ENCODE data around the gene AHDC1.
A peak's percentile ranks its signal among the peaks of the same experiment; 100 is the strongest.

Gene AHDC1

DNA sequence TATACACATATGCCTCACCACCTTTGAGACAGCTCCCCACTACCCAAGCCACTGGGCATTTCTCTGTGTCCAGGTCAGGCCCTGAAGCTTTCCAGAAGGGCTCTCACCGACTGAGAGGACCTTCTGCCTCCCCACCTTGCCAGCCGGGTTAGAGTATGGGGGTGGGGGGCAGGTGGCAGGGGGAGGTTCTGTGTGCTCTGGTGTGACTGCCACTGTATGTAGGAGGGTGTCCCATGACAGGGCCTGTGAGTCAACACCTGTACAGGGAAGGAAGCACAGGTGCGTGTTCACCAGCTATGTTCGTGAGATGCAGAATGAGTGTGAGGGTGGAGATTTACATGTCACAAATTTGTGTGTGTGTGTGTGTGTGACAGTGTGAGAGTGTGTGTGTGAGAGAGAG lies 7.0 kb downstream of the AHDC1 start:
- no peak for DNase-seq

DNA sequence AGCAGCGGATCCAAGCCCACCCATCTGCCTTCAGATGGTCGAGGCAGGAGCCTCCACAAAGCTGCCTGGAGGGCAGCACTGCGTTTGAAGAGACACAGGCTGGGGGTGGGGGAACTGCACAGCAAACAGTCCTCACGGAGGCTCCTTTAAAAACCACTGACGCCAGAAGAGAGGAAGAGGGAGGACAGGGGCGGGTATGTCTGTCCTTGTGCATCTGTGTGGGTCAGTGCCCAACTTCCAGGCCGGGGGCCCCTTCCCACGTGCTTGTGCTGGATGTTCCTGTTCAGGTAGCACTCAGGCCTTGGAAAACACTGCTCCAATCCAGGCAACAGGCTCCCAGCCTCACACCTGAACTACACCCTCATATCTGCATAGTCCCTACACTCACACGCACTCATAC lies 7.7 kb downstream of the AHDC1 start:
- no peak for DNase-seq

DNA sequence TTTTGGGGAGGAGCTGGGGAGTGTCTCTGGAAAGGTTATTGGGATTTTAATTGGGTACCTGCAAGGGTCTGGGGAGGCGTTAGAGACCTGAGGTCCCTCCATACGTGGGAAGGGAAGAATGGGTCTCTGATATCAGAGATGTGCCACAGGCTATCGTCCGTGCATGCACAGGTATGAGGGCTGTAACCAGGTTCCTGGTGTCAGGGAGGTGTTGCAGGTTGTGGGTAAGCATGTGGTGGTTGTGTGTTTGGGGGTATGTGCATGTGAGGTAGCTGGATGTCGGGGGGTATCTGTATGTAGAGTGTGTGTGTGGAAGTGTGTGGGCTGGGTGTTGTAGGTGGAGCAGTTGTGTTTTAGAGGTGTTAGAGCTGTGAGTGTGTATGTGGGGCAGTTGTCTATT lies 8.3 kb downstream of the AHDC1 start:
- DNase-seq, result no peak

DNA sequence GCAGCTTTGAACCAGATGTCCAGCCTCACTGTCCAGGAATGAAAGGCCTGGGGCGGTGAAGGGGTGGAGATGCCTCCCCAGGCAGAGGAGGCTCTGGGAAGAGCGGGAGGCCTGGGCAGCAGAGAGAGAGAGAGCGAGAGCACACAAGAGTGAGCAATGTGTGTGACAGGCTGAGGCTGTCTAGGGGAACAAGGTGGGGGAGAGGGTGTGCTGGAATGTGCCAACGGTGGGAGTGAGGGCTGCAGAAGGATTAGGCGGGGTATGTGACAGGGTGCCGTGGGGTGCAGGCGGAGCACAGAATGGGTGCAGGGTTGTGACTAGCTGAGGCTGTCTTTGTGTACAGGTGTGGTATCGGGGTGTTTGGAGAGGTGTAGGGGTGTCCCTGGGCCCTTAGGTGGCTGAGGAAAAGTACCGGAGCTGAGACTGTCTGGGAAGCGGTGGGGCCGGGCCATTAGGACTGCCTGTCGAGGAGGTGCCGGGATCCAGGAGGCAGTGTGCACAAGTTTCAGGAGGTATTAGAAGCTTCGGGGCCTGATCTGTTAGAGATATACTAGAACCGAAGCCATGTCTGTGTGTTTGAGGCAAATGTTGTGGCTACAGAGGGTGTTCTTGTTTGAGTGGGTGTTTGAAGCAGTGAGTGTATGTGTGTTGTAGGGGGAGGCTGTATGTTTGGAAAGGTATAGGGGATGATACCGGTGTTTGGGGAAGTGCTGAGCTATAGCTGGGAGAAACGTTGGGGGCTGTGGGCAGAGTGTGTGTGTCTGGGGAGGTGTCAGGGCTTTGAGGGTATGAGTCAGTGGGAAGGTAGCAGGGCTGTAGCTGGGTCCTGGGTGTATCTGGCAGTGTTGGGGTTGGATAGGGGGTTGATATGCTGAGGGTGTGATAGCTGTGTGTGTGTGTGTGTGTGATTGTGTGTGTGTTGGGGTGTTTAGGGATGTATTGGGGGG lies 9.1 kb downstream of the AHDC1 start:
- no peak for DNase-seq

DNA sequence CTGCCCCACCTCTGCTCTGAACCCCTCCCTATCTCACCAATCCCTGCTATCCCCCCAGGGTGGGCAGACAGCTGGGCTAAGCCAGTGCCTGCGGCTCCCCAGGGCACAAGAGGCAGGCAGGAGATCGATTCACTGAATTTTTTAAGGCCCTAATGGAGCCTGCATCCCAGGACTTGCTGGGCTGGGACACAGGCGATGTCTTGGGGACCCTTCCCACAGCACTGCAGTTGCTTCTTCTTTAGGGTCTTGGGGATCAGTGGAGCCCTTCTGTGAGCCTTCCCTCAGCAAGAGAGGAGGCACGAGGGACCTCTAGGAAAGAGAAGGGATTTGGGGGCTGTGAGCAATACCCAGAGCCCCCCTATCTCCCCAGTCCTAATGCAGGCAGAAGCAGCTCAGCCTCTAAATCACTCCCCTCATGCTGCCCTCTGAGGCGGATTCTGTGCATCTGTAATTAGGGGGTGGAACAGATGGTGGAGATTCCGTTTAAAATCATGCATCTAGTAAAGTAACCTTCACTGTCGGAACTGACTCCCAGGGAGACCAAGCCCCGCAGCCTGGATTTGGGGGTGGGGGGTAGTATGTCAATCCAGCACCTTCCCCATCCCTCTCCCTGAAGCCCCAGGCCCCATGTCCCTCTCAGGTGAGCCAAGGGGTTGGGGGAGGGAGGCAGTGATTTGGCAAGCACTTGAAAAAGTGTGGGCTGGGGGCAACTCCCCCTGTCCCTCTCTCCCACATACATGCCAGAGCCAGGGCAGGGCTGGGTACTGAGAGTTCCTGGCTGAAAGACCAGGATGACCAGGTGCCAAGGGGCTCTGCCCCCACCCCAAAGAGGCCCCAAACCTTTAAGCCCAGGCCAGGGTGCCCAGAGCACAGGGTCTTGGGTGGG lies 10.0 kb downstream of the AHDC1 start:
- no peak for DNase-seq

DNA sequence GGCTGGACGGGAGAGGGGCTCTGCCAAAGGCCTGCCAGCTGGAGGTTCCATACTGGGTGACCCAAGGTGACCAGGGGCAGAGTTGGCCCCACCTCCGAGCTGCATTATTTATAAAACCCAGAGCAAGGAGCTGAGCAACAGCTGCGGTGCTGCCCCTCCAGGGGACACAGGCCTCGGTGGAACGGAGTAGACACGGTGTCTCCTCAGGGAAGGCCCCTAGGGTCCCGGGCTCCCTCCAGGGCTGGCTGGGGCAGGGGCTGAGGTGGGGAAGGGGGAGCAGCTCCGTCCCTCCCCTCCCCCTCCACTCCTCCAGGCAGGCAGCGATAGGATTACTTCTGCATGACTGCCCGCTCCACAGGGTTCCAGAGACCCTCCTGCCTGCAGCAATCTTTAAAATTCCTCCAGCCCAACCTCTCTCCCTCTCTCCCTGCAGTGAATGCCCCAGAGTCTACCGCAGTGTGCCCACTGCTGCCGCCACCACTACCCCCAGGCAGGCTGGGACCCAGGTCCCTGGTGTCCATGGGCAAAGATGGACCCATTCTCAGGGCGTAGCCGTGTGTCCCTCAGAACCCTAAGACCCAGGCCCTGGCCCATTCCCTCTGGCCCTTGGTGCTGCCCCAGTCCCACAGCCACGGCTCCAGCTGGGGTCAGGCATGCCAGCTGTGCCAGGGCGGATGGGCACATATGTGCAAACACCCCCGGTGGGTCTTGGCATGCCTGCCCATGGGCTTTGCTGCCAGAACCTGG lies 10.8 kb downstream of the AHDC1 start:
- DNase-seq, result no peak

DNA sequence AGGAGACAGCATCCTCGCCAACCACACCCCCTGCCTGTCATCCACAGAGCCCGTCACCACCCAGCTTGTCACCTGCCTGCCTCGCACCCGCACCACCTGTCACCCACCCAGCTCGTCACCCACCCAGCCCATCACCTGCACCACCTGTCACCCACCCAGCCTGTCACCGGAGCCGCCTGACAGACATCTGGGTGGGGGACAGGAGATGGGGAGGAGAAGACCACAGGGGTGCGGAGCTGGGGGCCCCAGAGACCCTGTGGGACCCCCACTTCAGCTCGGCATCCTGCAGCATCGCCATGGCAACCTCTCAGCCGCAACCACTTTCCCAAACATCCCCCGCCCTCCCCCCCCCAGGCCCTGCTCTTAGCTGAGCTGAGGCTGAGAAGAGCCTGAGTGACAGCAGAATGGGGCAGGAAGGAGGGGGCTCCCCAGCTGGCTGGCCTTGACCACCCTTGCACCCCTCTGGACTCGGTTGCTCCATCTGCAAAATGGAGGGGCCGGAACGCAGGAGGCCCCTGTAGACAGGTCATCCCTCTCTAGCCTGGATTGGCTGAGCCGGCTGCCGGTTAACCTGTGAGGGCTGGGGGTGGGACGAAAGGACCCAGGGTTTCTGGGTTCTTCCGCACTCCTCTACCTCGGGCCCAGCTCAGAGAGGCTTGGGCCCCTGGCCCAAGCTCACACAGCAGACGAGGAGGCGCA lies 11.6 kb downstream of the AHDC1 start:
- no peak for DNase-seq

DNA sequence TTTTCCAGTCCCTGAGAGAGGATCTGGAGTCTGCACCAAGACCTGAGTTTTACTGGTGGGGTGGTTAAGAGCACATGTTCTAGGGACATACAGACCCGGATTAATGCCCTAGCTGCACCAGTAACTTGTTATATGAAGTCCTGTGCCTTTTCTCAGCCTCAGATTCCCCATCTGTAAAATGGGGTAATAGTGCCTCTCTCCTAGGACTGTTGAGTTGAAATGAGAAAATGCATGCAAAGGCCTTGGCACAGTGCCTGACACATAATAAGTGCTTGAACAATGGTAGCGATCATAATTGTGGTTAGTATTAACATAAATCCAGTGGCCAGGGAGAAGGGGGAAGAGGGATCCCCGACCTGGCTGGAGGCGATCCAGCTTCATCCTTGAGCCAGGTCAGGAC lies 12.3 kb downstream of the AHDC1 start:
- DNase-seq, result no peak

DNA sequence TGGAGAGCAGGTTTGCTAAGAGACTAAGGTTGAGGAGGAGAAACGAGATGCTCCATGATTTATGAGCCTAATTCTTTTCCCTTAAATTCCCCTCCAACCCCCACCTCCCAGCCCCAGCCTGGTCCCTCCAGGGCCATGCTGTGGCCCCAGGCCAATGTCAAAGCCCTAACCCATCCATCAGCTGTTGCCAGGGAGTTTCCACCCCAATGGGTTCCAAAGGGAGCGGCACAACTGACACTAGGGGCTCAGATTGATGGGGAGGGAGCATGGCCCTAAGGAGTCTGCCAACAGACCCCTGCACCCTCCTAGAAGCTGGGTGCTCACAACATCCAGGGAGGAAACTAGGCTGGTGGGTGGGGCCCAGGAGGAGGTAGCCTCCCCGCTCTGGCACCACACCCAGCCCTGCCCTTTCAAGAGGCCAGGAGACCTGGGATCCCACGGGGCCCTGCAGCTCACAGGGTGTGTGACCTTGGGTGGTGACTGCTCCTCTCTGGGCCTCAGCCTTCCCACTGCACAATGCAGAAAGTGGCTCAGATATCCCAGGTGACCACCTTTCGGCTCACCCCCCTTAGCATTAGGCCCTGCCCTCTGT lies 12.9 kb downstream of the AHDC1 start:
- no peak for DNase-seq

DNA sequence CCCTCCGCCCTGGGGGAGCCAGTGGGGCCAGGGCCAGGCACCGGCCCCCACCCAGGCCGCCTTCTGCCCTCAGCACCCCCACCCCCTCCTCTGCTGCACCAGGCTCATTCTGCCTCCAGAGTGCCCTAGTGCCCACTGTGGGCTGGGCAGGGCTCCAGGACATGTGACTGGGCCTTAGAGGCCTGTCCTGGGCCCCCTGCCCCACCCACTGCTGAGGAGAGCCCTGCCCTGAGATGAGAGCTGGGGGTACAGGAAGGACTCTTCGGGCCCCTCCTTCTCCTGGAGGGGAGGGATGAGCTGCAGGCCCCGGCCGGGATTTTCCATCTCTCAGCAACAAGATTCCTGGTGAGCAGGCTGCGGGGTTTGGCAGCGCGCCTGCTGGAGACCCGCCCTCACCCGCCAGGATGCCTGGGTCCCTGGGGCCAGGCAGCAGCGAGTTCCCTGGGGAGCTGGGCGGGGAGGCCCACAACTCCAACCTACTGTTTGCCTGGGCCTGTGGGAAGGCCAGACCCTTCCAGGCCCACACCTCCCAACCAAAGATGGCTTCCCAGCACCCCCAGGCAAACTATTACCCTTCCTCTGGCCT lies 14.0 kb downstream of the AHDC1 start:
- peak; percentile 64 for DNase-seq

DNA sequence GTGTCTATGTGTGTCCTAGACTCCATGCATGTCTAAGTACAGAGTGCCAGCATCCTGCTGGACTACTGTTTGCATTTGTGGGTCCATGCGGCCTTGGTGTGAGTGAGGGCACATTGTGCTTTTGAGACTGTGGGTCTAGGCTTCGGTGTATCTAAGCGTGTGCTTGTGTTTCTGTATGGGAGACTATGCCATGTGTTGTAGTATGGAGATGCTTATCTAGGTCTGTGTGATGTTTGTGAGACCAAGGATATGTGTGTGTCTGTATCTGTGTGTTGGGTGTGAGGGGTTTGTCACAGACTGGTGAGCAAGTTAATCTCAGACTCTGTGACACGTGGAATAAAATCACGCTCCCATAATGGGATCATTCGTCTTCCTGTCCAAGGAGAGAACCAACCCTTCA lies 14.5 kb downstream of the AHDC1 start:
- no peak for DNase-seq

DNA sequence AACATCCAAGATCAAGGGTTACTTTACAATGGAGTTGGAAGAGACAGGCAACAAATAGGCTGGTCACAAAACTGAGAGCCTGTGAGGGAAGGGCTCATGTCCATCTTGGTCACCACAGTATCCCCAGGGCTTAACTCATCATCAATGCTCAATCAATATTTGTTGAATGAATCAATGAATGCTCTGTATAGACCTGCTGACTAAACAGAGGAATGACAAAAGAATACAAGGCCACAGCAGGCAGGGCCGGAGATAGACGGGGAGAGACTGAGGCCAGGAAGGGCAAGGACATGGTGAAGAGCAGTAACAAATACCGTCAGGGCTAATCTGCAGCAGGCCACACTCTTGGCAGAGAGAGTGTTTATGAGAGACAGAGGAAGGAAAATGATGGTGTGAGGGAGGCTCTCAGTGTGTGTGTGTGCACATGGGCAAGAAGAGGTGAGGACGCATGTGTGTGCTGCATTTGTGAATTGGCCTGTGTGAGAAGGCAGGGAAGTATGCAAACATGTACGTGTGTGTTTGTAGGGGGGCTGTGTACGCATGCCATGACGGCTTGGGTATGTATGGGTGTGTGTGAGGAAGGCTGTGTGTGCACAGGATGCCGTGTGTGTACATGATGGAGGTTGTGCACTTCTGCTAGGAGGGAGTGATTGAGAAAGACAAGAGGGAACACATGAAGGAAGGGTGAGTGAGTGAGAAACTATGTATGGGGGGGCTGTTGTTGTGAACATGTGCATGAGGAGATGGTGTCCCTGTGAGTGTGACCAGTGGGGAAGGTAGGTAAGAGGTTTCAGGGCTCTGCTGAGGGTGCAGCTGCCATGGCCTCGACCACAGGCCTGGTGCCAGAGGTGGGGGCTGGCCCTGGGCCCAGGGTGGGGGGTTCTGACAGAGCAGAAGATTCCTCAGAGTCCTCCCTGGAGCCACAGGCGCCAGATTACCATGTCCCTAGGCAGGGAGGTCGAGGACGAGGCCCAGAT lies 15.4 kb downstream of the AHDC1 start:
- no peak for DNase-seq

DNA sequence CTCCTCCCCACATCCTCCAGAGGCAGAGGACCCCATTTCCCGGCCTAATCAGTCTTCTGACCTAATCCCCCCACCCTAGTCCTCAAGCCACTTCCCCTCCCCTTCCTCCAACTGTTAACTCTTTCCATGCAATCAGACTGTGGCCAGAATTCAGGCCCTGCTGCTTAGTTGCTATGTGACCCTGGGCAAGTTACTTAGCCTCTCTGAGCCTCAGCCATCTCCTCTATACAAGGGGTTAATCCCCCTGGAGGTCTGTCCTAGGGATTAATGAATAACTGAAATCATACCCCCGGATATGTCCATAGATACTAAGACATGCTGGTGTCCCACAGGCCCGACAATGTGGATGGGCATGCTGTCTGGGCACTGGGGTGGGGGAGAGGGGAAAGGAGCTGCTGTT lies 18.3 kb downstream of the AHDC1 start:
- no peak for DNase-seq

DNA sequence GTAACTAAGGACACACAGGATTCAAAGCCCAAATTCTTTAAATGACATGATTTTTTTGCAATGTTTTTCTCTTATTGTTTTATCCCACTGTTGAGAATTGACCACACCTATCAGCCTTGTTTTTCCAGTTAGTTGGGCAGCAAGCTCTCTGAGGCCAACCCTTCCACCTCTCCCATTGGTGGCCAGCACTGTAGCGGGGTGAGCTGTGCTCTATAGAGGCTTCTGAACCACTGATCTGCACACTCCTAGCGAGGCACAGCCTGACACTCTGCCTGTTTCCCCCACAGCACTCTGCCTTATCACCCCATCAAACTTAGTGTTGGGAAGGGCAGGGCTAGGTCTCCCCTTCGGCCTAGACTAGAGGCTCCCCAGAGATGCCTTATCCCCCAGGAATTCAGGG lies 19.5 kb downstream of the AHDC1 start:
- no peak for DNase-seq

DNA sequence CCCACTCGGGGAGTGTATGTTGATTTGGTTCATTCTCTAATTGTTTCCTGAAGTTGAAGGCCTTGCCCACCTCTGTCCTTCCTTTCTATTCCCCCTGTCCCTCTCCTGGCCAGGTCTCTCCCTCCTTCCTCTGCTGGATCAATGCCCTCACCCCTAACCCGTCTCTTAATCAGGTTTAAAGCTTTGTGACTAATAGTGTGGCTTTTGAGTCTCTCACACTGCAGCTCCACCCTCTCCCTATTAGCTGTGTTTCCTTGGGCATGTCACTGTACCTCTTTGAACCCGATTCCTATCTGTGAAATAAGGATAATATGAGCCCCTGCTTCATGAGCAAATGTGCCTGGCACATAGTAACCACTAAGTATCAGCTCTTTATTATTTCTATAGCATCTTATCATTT lies 20.5 kb downstream of the AHDC1 start:
- DNase-seq, result no peak

DNA sequence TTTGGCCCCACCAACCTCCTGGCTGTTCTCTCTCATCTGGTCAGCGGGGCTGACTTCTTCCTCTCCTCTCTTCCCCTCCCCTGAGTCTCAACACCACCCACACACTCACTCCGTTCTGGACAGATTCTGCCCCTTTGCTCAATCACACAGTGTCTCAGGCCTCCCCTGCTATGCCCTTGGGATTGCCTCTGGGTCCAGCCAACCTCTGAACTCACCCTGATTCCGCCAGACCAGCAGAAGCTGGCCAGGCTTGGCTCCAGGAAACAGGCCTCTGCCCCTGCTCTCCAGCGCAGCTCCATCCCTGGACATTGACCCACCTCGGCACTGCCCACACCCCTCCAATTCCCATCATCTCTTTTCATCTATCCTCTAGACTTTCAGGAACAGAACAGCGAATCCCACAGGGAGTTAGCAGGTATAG lies 22.1 kb downstream of the AHDC1 start:
- no peak for DNase-seq

DNA sequence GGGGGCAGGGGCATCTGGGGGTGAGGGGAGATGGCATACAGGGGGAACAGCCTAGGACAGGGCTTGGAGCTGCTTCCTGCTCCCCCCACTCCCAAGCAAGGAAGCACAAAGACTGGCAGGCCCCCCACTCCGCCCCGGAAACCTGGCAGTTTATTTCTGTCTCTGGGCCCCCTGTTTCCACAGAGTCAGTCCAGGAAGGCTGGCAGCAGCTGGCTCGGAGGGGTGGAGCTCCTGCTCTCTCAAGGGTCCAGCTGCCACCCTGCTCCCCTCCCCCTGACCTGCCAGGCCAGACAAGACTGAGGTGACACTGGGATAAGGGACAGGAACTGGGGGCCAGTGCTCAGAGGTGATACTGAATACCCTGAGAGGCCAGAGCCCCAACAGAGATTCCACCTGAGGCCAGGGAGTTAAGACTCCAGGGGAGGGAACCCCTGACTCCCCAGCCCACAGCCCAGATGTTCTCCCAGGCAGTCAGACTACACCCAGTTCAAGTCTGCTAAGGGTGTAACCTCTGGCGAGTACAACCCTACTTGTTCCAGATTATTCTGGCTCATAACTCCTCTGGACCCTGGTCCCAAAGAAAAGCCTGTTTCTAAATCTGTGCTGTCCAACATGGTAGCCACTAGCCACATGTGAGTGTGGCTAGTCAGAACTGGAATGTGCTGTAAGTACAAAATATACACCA lies 26.3 kb downstream of the AHDC1 start:
- no peak for DNase-seq

DNA sequence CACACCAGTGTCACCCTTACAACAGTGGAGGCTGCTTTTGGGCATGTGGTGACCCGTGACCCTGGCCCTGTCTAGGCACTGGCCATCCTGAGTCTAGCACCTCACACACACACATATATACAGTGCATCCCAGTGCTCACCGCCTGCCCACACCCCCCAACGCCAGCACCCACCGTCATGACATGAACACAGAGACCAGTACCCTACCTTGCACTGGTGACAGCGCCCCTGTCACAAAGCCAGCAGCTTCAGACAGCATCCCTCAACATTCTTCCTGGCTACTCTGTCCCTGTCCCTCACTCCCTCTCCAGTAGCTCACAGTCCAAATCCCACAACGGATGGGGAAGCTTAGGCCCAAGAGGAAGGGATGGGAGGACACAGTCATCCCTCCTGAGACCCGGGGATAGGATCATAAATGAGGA lies 27.1 kb downstream of the AHDC1 start:
- no peak for DNase-seq

DNA sequence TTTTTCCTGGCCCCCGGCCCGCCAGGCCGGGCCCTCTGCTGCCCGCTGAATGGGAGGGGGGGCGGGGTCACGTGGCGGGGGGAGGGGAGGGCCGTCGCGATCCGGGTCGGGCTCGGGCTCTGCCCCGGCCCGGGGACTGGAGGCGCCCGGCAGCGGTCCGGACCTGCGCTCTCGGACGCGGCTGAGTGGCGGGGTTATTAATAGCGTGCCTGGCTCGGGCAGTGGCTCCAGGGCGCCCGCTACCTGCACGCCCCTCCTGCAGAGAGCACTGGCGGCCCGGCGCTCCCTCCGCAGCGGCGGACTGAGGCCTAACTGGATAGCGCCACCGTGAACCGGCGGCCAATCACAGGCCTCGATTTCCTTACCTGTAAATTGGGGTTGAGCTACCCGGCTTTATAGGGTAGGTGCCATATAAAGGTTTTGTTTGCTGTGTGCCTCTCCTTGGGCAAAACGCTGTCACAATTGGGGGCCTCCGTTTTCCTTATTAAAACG lies 28.1 kb downstream of the AHDC1 start:
- DNase-seq, result peak; percentile 52
